GM12892 (cell line): ENCODE results near the gene TMEM266.

Experiments
- DNase-seq: peaks from one replicate; pipeline ENCODE4 v3.0.0; 2011; ENCODE audit not compliant: insufficient read length
- FAIRE-seq: peaks from 2 replicates; lab custom pipeline; 2011; peaks lifted over from hg19 to GRCh38; lab: Jason Lieb, UNC
- POLR2A ChIP-seq: IDR thresholded peaks from 2 replicates; pipeline ENCODE4 v1.6.1; 2011; ENCODE audit warnings: low read depth, low read length, control low read depth
- POLR2AphosphoS5 ChIP-seq: IDR thresholded peaks from 2 replicates; pipeline ENCODE4 v1.6.1; 2011; ENCODE audit warnings: low read depth, low read length, control low read depth
- TAF1 ChIP-seq: IDR thresholded peaks from 2 replicates; pipeline ENCODE4 v1.6.1; 2011; ENCODE audit warnings: low read depth, mild to moderate bottlenecking, control low read depth, low read length, borderline replicate concordance

TMEM266 gene

DNA sequence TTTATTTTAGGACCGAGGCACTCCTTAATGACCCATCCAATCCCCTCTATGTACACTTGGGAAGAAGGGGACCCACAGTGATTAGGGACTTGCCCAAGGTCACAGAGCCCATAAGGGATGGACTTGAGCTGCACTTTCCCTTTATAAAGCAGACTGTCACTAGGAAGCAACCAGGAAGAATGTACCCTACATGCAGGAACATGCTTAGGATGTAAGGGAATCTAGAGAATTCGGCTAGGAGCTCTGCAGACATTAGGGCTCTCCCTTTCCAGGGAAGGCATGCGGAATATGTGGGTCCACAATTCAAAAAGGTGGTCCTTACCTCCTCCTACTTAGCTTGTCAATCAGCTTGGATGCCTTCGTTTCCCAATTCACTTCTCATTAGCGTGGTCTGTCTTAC, 78.7 kb downstream of the TMEM266 start:
- no peak for FAIRE-seq
- TF ChIP-seq POLR2AphosphoS5 (no peak), TAF1 (no peak), POLR2A (no peak)

DNA sequence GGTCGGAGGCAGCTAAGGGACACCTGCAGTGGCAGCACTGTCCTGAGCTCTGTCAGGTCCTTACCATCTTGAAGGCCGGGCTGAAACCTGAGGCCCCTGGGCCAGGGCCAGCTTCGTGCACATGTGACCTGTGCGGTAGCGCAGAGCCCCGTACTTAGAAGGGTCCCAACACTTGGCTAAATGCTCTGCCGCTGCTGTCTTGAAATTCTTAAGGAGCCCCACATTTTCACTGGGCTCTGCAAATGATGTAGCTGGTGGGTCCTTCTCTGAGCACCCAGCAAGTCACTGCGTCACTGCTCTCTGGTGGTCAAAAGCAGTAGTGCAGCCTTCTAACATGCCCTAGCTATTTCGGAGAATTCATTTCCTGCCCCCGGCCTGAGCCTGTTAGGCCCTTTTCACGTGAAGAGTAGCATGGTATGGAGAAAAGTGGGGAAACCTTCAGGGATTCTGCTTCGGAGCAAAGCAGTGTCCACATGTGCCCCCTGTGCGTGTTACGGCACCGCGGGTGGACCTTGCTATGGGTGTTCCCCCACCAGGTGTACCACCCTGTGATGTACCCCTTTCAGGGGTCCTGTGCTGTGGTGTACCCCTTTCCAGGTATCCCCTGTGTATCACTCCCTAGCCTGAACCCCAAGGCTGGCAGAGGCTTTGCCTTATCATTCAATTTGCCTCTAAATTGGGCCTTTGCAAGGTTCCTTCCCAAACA, 79.7 kb downstream of the TMEM266 start:
- DNase-seq, result peak; percentile 73
- peak; percentile 95 for FAIRE-seq
- TF ChIP-seq POLR2A, result no peak
- TF ChIP-seq TAF1, result no peak
- TF ChIP-seq POLR2AphosphoS5, result no peak

More for the DNA sequence above, 78.7 kb downstream of the TMEM266 start:
- no peak for DNase-seq

DNA sequence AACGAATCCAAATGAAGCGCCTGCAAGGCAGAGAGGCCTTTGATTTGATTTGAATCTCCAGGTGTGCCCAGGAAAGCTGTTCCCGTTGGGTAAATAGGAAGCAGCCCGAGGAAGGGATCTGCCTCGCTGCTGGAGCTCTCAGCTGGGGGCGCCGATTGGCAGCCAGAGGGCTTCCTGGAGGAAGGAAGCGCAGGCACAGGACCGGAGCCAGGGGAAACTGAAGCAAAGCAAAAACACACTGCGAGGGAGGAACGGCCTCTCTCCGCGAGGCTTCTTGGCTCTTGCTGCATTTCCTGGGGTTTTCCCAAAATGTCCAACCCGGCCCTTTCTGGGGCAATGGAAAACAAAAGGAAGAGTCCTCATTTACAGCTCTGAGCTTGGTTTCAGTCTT, 80.3 kb downstream of the TMEM266 start:
- FAIRE-seq, result no peak
- no peak for DNase-seq
- TF ChIP-seq POLR2AphosphoS5, result no peak
- TF ChIP-seq POLR2A, result no peak
- TF ChIP-seq TAF1, result no peak

DNA sequence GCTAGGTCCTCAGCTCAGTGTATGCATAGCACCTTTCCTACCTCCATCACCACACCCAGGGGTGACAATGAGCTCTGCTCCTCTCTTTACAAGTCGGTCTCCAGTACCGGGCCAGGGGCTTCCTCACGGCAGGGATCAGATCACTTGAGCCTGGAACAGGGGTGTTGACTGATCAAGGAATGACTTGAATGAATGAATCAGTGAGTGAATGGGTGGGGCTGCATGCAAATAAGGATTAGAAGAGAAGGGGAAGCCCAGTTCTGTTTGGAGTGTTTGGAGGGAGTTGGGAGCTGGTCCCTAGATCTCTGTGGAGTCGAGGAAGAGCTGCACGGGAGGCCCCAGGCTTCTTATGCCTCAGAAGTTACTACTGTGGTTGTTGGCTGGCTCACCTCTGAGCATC, 87.0 kb downstream of the TMEM266 start:
- no peak for FAIRE-seq
- DNase-seq, result no peak
- TF ChIP-seq POLR2A, result no peak
- TF ChIP-seq POLR2AphosphoS5, result no peak
- TF ChIP-seq TAF1, result no peak

DNA sequence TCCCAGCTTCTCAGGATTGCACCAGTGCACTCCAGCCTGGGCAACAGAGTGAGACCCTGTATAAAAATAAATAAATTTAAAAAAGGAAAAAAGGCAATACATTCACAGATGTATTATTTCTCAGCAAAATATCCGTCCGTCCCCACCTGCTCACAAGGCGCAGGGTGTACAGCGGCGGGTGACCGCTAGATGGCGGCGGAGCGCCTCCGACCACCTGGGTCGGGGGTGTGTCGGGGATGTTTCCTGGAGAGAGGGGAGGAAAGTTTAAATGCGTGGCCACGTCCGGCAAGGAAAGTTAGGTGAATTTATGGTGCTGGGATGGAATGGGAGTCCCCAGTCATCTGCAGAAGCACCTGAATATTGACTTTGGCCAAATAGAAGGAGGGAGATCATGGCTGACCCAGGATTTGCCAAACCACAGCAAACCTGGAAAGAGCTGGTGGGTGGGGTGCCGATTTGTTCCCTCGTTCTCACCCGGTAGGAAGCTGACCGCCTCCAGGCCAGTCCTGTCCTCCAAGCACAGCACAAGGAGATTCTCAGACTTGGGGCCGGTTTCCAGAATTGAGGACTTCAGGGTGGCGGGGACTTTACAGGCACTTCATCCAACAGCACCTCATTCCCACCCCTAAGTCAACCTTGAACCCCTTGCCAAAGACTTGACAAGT, 88.3 kb downstream of the TMEM266 start:
- DNase-seq (peak; percentile 71), FAIRE-seq (peak; percentile 79)
- no peak for TF ChIP-seq POLR2A
- TF ChIP-seq POLR2AphosphoS5, result no peak
- TF ChIP-seq TAF1, result no peak

DNA sequence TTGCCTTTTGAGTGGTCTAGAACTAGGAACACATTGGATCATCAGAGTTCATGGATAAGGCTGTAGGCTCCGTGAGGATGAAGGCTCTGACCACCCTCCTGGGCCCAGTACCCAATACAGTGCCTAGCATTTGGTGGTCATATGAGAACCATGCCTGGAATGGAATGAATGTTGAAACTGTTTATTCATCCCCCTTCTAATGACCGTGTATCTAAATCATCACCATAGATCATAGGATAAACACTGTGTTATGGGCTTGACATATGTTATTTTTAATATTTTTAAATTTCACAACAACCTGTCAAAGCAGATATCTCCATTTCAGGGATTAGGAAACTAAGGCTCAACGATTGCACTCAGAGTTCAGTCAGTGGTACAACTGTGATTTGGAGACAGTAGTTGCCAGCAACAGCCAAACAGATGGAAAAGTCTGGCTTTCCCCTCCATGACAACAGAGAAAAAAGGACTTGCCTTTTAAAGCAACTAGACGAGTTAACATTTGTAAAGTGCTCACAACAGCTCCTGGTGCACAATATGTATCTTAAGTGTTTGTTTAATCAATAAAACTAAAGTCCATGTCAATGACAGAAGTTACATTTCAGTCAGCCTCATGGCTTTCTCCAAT, 89.6 kb downstream of the TMEM266 start:
- TF ChIP-seq POLR2A (no peak), POLR2AphosphoS5 (no peak), TAF1 (no peak)
- FAIRE-seq (no peak), DNase-seq (no peak)

DNA sequence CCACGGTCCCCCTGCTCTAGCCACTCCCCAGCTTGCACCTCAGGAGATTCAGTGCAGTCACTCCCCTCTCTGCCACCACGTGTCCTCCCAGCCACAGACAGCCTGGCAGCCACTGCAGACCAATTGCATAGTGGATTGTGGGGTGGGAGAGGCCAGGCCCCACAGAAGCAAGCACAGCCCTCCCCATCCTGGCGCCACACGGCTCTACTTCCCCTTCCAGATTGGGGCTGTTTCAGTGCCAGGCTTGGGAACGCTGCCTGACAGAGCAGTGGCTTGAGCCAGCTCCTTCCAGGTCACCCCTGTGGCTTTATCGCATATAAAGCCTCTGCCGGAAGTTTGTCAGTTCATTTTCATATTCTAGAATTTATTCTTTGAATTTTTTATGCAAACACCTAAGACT, 90.7 kb downstream of the TMEM266 start:
- FAIRE-seq, result peak; percentile 40

DNA sequence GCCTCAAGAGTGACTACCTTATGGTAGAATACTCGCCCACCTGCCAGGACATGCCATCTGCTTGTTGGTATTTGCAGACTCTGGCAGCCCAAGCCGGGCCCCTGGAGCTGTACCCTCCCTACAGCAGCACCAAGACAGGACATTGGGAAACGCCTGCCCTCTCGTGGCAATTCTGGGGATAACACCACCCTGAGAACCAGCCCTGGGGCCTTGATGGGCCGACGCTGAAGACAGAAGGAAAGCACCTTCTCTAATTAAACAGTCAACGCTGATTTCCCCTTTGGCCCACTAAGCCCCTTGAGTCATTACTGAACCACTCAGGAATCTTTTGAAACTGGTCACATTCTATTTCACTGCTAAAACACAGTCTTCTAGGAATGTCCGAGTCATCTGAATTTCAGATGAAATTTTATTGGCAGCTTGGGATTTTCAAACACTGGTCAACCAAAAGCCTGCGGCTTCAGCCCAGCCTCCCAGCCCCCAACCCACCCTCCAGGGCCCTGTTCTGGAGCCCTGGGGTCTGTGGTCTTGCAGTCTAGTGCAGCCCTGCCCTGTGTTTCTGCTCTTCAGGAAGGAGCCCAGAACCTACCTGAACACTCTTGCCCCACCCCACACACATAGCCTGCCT, 91.3 kb downstream of the TMEM266 start:
- no peak for TF ChIP-seq POLR2A
- TF ChIP-seq POLR2AphosphoS5, result no peak
- no peak for TF ChIP-seq TAF1
- DNase-seq, result peak; percentile 82
- peak; percentile 90 for FAIRE-seq

More for the DNA sequence above, 90.7 kb downstream of the TMEM266 start:
- DNase-seq, result no peak
- TF ChIP-seq POLR2AphosphoS5, result no peak
- no peak for TF ChIP-seq TAF1
- TF ChIP-seq POLR2A, result no peak

DNA sequence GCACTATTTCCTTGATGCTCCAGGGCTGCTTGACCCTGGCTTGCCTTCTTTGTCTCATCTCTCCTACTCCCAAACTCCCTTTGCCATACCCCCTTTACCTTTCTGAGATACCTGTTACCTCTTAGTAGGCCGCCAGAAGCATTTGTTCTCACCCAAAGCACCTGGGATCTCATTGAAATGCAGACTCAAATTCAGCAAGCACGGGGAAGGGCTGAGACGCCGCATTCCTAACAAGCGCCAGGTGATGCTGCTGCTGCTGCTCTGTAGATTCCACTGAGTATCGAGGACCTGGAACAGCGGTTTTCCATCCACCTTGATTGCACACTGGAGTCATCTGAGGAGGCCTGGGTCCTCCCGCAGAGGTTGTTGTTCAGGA, 91.8 kb downstream of the TMEM266 start:
- DNase-seq, result no peak
- TF ChIP-seq POLR2AphosphoS5 (no peak), POLR2A (no peak), TAF1 (no peak)
- FAIRE-seq, result no peak

DNA sequence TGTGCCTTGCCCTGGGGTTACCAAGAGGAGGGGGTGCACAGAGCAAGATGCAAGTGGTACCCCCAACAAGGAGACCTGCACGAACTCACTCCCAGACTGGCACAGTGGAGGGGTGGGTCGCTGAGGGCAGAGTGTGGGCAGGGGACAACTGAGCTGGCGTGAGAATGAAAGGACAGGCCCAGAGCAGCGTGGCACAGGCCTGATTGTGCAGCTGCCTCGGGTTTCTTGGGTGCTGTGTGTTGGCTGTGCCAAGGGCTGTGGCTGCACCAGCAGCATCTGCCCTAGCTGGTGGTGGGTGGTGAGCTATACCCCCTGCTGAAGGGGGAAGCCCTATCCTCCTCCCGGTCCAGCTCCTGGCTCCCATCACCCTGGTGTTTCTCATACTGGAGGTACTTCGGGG, 92.4 kb downstream of the TMEM266 start:
- DNase-seq (no peak), FAIRE-seq (no peak)

More for the DNA sequence above, 92.4 kb downstream of the TMEM266 start:
- no peak for TF ChIP-seq POLR2A
- no peak for TF ChIP-seq POLR2AphosphoS5
- no peak for TF ChIP-seq TAF1
